8988T (cell line): ENCODE results near the gene ETFA.

Experiments used
- DNase-seq: peaks from one replicate; pipeline ENCODE4 v3.0.0; 2011

Gene ETFA

DNA sequence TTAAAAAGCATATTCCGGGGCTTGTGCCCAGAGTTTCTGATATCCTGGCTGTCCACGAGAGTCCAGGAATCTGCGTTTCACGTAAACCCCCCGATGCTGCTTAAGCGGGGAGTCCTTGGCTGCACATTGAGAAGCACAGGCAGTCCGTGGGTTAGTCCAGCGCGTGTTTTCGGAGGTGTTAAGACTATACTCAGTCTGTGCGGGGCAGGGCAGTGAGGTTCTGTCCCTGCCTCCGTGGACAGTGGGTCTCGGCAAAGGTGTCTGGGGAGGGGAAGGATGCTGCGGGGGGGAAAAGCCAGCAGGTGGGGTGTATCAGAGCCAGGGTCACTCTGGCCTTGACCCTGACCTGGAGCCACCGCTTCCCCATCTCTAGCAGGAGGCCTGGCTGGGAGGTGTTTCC, 145.3 kb downstream of the ETFA start:
- DNase-seq: no peak
